GM19035 (cell line): ENCODE data around the gene GATAD2A.

Source experiments
- ATAC-seq: cut with Tn5 transposase; IDR thresholded peaks from one replicate; pipeline ENCODE4 v1.9.1; 2021; ENCODE audit not compliant: unreplicated experiment

The GATAD2A gene

DNA sequence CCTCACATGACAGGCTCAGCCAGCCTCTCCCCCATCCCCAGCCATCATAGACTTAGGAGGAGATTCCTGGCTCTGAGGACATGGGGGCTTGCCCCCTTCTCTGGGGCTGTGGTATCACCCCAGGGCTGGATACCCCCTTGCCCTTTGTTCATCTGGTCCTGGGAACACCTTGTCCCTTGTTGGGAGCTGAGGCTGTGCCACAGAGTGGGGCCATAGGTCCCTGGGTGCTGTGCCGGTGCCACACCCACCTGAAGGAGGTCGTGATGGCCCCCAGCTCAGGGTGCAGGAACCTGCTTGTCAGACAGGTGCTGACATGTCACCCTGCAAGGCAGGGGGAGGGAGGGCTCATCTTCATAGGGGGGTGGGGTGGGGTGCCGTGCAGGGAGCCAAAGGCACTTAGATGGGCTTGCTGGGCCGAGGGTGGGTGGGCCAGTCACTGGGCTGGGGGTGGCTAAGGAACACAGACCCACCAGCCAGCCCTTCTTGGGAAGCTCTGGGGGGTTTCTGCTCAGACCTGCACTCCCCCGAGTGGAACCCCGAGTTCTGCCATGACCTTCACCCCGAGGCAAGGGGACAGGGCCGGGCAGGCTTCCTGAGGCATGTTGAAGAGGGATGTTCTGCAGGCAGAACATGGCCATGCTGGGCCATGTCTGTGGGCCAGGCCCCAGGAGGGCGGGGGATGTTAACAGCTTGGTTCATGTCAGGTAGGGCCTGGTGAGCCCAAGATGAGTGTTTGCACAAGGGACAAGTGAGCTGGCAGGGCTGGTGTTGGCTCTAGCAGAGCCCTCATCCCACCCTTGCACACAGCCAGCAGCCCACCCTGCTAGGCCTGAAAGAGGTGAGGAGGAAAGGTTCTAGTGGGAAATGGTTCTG, 81.8 kb downstream of the GATAD2A start:
- ATAC-seq: no peak

DNA sequence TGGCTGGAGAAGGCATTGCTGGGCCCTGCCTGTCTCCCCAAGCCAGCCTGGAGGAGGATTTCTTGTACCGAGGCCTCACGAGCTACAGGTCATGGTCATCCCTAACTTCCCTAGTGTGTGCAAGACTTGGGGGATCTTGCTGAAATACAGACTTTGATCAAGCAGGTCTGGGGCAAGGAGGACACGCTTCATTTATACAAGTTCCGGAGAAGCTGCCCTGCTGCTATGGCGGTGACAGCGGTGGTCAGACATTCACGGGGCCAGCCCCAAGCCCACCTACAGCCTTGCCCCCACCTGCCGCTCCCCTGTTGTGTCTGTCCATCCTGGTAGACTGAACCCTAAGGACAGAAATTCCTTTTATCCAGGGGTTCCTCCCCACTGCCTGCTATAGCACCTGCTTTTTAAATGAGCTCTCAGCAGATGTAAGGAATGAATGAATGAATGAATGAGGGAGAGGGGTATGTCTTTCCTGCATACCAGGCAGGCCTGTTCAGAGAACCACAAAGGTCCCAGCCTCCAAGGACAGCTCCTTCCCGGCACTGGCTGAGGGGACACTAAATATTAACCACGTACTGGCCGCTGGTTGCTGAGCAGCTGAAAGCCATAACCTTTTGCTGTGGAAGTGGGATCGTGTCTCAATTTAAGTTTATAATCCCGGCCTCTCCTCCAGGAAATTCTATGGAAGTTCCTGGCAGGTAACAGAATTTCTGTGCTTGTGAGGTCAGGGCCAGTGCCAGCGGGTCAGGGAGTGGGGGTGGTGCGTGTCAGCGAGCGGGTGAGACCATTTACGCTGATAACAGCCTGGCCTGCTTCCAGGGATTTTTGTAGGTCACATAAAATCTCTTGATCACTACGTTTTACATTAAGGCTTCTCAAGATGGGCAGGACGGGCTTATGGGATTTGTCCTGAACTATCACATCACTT, 82.7 kb downstream of the GATAD2A start:
- no peak for ATAC-seq

DNA sequence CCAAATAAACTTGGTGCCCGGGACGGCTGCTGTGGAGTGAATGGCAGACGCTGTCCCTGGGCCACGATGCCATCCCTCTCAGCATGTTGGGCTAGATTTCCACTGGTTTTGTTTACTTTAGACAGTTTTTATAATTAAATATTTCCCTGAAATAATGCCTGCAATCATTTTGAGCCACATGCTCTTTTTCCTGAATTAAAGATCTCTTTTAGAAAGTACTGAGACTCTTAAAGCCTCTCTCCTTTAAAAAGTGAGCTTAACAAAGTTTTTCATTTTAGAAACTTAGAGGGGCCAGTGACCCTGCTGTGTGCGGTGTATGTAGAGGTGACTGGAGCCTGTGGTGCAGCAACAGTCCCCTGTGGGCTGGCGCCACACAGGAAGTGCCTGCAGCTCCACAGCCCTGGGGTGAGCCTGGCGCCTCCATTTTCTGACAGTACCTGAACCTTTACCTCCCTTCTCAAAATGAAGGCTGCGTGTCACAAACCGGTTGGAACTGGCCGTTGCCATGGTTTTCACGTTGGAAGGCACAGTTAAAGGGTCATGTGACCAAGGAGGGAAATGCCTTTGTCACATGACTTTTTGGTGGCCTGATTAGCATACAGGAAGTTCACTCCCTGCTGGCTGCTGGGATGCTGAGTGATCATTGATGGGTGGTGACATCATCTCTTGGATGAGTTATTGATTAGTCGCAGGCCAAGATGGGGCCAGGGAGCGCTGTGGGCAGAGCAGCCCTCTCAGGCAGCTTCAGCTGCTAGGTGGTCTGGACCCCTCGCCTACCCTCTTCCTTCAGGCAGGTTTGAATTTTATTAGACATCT, 83.6 kb downstream of the GATAD2A start:
- peak; percentile 59 for ATAC-seq

DNA sequence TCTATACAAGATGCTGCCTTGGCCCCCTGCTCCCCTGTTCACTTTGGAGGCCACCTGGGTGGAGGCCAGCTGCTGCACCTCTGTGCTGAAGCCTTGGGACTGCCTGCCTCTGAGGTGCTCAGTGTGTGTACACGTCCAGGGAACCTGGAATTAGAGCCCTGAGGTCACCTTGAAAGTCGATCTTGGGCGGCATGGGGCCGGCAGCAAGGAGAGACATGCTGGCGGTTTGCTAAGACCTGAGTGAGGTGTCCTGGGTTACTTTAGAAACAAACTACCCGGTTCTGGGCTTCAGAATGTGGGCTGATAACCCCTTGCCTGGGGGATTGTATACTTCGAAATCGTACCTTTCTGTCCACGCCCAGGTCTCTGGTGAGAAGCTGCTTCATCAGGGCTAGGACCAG, 84.3 kb downstream of the GATAD2A start:
- ATAC-seq: no peak

DNA sequence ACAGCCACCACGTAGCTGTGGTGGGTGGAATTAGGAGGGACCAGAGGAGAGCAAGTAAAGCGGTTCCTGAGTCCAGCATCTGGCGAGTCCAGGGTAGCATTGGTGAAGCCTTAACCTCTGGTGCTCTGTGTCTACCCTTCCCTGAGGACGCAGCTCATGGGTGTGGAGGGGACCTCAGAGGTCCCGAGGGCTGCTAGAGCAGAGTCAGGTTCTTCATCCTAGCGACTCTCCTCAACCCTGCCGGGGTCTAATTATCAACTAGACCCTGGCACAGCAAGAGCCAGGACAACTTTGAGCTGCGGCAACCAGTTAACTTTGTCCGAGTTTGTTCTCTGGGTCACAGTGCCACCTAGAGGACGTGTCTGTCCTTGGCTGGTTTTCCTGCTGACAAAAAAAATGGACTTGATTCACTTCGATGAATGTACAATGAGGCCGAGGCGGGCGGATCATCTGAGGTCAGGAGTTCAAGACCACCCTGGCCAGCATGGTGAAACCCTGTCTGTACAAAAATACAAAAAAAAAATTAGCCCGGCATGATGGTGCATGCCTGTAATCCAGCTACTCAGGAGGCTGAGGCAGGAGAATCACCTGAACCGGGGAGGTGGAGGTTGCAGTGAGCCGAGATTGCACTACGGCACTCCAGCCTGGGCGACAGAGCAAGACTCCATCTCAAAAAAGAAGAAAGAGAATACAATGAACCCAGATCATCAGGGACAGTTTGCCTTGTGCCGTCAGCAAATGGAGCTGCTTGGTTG, 84.9 kb downstream of the GATAD2A start:
- ATAC-seq: no peak

DNA sequence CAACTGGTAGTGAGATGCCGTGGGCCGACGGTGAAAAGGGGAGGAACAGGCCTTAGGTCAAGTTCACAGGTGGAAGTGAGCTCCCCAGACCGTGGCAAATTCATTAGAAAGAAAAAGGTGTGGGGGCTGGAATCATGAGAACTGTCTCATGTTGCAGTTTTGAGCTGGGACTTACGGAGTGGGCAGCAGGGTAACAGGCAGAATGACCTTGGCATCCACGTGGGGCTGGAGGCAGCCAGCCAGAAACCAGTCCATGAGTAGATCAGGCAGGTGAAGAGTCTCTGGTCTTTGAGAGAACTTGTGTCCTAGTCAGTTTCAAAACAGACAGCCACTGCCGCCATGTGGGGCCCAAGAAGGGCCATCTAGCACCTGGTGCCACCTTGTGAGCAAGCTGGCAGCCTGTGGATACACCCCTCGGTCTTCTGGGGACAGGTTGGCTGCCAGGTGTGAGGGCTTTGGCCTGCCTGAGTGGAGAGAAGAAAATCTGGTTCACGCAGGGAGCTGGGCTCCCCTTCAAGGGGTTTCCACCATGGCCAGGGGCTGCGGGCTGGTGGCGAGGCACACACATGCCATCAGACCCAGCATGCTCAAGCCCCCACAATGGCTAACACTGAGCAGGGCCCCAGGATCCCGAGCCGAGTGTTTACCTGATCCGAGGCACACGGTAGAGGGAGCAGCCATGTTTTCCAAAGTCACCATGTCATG, 86.0 kb downstream of the GATAD2A start:
- no peak for ATAC-seq

DNA sequence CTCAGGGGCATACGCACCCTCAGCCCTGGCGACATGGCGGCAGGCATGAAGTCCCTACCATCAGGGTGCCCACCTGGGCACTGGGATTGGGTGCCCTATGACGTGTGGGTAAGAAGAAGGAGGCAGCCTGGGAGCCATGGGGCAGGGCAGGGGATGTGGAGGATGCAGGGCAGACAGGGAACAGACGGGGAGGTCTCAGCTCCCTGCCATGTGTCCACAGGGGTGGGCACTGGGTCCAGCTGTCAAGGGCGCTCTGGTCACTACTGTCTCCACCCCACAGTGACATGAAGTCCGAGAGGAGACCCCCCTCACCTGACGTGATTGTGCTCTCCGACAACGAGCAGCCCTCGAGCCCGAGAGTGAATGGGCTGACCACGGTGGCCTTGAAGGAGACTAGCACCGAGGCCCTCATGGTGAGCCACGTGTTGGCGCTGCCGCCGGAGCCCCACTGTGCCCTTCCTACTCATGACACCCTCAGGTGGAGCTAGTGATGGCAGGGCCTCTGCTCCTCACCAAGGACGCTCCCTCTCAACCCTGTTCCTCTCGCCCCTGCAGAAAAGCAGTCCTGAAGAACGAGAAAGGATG, 86.6 kb downstream of the GATAD2A start:
- ATAC-seq: no peak

DNA sequence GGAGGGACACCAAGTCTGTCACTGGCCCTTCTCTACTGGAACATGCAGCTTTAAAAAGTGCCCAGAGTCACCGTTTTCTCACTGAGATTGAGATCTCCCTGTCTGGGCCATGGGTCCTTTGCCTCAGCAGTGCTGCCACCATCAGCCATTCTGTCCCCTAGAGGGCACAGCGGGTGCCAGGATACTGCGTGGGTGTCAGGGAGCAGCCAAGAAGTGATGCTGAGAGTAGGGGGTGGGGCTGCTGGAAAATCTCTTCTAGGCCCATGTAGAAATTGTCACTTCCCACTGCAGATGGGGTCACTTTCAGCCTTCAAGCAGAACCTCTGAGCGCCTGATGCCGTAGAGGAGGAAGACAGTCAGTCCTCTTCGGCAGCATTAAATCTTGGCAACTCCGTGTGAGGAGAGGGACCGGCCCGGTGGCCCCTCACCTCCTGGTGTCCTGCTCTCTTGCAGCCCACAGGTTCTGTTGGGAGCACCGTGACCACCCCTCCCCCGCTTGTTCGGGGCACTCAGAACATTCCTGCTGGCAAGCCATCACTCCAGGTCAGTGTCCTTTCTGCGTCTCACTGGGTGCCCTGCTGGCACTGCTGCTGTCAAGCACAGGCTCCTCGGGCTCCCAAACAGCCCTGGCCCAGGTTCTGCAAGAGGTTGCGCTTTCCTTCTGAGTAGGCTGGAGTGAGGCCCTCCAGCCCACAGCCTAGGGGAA, 88.5 kb downstream of the GATAD2A start:
- no peak for ATAC-seq

DNA sequence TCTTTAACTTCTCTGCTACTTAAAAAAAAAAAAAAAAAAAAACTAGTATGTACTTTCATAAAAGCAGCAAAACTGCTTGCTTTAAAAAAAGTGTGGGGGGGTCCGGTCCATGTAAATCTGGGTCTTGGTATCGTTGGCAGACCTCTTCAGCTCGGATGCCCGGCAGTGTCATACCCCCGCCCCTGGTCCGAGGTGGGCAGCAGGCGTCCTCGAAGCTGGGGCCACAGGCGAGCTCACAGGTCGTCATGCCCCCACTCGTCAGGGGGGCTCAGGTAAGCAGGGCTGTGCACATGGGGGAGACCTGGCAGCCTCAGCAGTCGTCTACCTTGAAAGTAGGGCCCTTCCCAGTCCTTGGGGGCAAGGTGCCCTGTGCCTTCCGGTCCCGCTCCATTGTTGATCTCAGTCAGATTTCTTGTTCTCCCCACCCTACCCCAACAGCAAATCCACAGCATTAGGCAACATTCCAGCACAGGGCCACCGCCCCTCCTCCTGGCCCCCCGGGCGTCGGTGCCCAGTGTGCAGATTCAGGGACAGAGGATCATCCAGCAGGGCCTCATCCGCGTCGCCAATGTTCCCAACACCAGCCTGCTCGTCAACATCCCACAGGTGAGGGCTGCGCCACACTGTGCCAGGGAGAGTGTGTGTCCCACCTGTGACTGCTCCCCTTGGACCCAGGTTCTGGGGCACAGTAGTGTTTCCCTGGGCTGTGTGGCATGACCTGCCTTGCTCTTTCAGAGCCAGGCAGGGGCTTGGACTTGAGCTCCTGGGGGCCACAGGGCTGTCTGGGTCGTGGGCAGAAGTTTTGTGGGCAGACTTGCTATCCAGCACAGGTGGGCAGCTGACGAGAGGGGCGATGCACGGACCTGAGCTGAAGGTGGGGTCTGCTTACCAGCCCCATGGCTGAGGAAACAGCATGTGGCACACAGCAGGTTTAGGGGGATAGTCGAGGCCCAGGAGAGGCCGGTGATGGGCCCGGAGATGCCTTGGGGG, 90.4 kb downstream of the GATAD2A start:
- no peak for ATAC-seq

DNA sequence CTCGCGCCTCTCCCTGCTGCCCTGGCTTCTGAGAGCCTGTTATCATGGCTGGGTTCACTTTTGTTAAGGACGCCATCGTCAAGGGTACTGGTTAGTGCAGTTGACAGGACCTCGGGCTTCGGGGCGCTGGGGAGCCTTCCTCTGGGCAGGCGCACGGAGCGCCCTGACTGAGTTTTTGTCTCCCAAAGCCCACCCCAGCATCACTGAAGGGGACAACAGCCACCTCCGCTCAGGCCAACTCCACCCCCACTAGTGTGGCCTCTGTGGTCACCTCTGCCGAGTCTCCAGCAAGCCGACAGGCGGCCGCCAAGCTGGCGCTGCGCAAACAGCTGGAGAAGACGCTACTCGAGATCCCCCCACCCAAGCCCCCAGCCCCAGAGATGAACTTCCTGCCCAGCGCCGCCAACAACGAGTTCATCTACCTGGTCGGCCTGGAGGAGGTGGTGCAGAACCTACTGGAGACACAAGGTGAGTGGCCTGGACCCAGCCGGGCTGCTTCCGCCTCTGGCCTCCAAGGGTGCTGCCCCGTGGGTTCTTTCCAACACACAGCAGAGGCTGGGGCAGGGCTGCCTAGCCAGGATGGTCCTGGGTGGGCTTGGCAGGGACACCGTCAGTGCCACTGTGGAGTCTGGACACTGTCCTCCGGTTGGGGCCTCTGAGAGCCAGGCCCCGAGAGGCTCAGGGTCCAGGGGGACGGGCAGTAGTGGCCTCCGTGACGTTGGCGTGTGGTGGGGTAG, 92.9 kb downstream of the GATAD2A start:
- ATAC-seq: no peak

DNA sequence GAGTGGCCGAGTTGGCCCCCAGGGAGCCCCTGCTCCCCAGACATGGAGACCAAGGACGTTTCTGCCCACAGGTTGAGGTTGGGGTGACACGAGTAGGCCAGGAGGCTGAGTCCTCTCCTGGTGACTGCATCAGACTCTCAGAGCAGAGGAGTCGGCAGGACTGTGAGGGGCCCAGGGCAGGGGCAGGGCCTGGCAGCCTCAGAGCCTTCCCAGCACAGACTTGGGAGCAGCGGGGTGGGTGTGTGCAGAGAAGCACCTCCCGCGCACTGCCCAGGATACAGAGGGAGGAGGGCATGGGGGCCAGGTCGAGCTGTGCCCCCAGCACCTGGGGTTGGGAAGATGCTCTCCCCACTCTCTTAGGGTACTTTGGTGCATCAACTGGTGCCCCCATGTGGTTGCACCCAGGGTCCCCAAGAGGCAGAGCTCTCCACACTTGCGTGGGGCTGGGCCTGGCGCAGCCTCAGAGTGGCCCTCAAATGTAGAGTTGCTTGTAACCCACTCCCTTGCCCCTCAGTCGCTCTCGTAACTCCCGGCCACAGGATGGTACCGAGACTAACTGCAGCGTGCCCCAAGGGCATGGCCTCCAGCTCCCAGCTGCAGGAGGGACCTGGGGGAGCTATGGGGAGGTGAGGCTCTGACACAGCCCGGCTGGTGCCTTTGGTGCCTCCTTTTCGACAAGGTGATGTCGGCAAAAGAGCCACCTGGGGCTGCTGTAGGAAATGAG, 94.0 kb downstream of the GATAD2A start:
- no peak for ATAC-seq

DNA sequence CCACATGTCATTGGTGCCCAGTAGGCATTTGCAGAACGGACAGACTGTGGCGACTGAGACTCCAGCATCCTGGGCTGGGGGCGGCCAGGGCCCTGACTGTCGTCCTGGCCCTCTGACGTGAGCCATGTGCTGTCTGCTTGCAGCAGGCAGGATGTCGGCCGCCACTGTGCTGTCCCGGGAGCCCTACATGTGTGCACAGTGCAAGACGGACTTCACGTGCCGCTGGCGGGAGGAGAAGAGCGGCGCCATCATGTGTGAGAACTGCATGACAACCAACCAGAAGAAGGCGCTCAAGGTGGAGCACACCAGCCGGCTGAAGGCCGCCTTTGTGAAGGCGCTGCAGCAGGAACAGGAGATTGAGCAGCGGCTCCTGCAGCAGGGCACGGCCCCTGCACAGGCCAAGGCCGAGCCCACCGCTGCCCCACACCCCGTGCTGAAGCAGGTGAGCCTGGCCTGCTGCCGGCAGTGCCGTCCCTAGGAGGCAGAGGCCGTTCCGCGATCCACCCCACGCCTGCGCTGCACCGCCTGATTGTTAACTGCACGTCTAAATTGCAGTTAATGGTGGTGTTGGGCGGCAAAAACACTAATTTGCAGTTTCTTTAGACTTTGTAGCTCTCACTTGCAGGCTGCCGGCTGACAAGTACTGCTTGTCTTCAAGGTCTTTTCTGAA, 95.6 kb downstream of the GATAD2A start:
- no peak for ATAC-seq

DNA sequence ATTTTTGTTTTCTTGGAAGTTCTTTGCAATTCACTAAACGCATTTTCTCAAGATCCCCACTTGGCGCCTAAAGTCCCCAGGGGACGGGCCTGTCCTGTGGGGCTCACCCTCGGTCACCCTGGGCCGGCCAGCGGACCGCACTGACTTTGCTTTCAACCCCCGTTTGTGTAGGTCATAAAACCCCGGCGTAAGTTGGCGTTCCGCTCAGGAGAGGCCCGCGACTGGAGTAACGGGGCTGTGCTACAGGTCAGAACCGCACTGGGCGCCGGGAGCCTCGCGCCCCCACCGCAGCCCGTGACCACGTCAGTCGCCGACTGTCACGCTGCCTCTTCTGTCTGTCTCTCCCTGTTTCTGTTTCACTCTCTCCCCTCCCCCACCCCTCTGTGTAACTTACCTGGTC, 96.3 kb downstream of the GATAD2A start:
- ATAC-seq: no peak

DNA sequence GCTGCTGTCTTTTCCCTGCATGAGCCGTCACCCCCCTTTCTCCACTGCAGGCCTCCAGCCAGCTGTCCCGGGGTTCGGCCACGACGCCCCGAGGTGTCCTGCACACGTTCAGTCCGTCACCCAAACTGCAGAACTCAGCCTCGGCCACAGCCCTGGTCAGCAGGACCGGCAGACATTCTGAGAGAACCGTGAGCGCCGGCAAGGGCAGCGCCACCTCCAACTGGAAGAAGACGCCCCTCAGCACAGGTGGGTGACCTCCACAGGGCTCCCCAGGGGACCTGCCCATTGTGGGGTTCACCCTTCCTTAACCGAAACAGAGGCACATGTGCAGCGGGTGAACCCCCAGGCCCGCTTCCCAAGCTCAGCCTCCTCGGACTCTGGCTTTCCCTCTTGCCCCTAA, 96.8 kb downstream of the GATAD2A start:
- no peak for ATAC-seq

DNA sequence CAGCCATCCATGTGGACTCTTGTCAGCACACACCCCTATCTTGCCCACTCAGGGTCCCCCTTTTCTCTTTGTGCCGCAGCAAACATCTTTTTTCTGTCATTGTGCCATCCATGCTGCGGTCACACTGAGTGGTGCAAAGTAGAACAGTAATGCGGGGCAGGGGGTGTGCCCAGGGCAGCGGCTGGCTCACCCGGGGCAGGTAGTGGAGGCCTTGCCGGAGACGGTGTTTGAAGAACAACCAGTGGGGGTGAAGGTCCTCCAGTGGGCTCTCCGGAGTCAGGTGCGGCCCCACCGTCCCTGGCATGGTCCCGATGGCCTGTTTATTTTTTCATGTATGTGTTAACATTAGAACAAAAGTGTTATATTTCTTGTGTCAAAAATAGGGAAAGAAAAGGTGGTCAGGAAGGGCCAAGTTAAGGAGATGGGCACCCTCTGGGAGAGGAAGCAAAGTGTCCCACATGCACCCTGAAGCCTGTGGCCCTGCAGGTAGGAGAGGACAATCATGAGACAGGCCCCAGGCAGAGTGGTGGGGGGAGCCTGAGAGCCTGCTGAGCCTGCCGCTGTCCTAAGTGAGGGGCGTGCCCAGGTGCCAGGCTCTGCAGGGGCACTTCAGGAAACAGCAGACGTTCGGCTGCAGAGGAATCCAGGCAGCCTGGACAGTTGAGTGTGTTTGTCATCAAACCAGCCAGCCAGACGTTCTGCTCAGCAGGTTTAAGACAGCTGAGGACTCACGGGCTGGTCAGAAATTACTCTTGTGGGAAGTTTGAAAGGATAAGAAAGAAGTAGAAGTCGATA, 97.5 kb downstream of the GATAD2A start:
- ATAC-seq: no peak
